K562 (cell line): ENCODE data around the gene INTS6. TPM values are rescaled to one million over a fixed set of nuclear protein-coding genes. Genes with fewer than 3 reads are reported as not detected.
A peak's percentile ranks its signal among the peaks of the same experiment; 100 is the strongest.

ENCODE experiments used
- ARID3B ChIP-seq: fragments of 250-450 bp; sonication (Bioruptor Pico); IDR thresholded peaks from 2 replicates; pipeline ENCODE4 v1.4.0; 2020; ENCODE audit warnings: borderline replicate concordance
- CEBPB ChIP-seq: fragments of 450-650 bp; IDR thresholded peaks from 2 replicates; pipeline ENCODE4 v1.6.1; 2016; ENCODE audit warnings: missing genetic modification characterization, missing compliant biosample characterization
- CEBPG ChIP-seq, 3 experiments: fragments of 200-800 bp in 1 of 3; sonication (Bioruptor generic) in 1 of 3; sonication (generic) in 1 of 3; formaldehyde crosslinking in 1 of 3; IDR thresholded peaks in 2 of 3; conservative IDR thresholded peaks in 1 of 3; 2 replicates each; pipeline versions ENCODE4 v1.6.1 to v1.8.0; 2016 to 2022; ENCODE audit warnings: missing compliant biosample characterization in 2 of 3, missing genetic modification characterization in 2 of 3, mild to moderate bottlenecking in 1 of 3, missing genetic modification reagents in 1 of 3
- ESRRA ChIP-seq: fragments of 450-650 bp; IDR thresholded peaks from 2 replicates; pipeline ENCODE4 v1.6.1; 2014; ENCODE audit warnings: low read depth, mild to moderate bottlenecking, moderate library complexity, borderline replicate concordance
- ETV6 ChIP-seq, 3 experiments: fragments of 150-350 bp in 1 of 3; sonication (generic) in 1 of 3; formaldehyde crosslinking in 1 of 3; IDR thresholded peaks; 2 replicates each; pipeline versions ENCODE4 v1.6.1 to v1.8.0; 2014 to 2022; ENCODE audit warnings: borderline replicate concordance in 2 of 3, low read depth in 2 of 3, antibody characterized with exemption in 1 of 3, low read length in 1 of 3, mild to moderate bottlenecking in 1 of 3, missing genetic modification reagents in 1 of 3
- FOXK2 ChIP-seq, 2 experiments: fragments of 450-650 bp; IDR thresholded peaks in 1 of 2; conservative IDR thresholded peaks in 1 of 2; 2 replicates each; pipeline ENCODE4 v1.6.1; 2016; ENCODE audit warnings: low read depth in 2 of 2, mild to moderate bottlenecking in 1 of 2
- HSF4 ChIP-seq: fragments of 250-450 bp; sonication (Bioruptor Pico); IDR thresholded peaks from 2 replicates; pipeline ENCODE4 v2.1.2; 2022; ENCODE audit warnings: mild to moderate bottlenecking, moderate library complexity, borderline replicate concordance
- MEIS2 ChIP-seq: fragments of 450-650 bp; IDR thresholded peaks from 2 replicates; pipeline ENCODE4 v1.6.1; 2014; ENCODE audit warnings: mild to moderate bottlenecking; ENCODE audit not compliant: partially characterized antibody
- NRF1 ChIP-seq, 2 experiments: fragments of 450-650 bp; IDR thresholded peaks in 1 of 2; conservative IDR thresholded peaks in 1 of 2; 2 replicates each; pipeline ENCODE4 v1.6.1; 2014; ENCODE audit warnings: mild to moderate bottlenecking in 2 of 2
- PPARD ChIP-seq: fragments of 250-450 bp; sonication (Bioruptor Pico); IDR thresholded peaks from 2 replicates; pipeline ENCODE4 v1.8.0; 2022; ENCODE audit warnings: inconsistent platforms, mild to moderate bottlenecking, moderate library complexity
- YBX1 ChIP-seq: fragments of 450-650 bp; IDR thresholded peaks from 2 replicates; pipeline ENCODE4 v1.7.1; 2016; ENCODE audit warnings: mild to moderate bottlenecking
- ZBTB26 ChIP-seq: fragments of 450-650 bp; formaldehyde crosslinking; IDR thresholded peaks from 2 replicates; pipeline ENCODE4 v1.4.0; 2022; ENCODE audit warnings: missing genetic modification characterization
- polyA plus RNA-seq, 8 experiments: library from polyadenylated mRNA; depleted of rRNA in 4 of 8; stranded (reverse) in 5 of 8; unstranded in 3 of 8; fragments of >200 nt; fragmentation: Nextera tagmentation in 2 of 8; fragmentation: Illumina TruSeq in 1 of 8; extraction: Ambion mirVana in 2 of 8; extraction: Trizol in 1 of 8; gene quantifications; 2 replicates each; pipeline versions ENCODE4 v1.2.1 to v1.2.3, GENCODE V29; 2011 to 2014; ENCODE audit warnings: inconsistent platforms in 1 of 8, missing spikeins in 1 of 8
- total RNA-seq, 7 experiments: library from RNA; depleted of rRNA in 6 of 7; stranded (reverse); fragments of >200 nt in 6 of 7; fragmentation: Illumina TruSeq in 2 of 7; extraction: Trizol in 2 of 7; gene quantifications; 2 replicates each; pipeline versions ENCODE4 v1.2.1 to v1.2.3, GENCODE V29; 2011 to 2021; ENCODE audit warnings: low replicate concordance in 1 of 7
- TF ChIP-seq, protein P1 (sequence below): fragments of 450-650 bp; IDR thresholded peaks from 2 replicates; pipeline ENCODE4 v1.6.1; 2016

Gene INTS6
- total and polyA plus RNA-seq, 9 of the 15 experiments (the other 6 are each of a cell fraction or from before 2014, with no cell fraction given), result 3.7 to 29.8 (median 16.1) TPM

DNA sequence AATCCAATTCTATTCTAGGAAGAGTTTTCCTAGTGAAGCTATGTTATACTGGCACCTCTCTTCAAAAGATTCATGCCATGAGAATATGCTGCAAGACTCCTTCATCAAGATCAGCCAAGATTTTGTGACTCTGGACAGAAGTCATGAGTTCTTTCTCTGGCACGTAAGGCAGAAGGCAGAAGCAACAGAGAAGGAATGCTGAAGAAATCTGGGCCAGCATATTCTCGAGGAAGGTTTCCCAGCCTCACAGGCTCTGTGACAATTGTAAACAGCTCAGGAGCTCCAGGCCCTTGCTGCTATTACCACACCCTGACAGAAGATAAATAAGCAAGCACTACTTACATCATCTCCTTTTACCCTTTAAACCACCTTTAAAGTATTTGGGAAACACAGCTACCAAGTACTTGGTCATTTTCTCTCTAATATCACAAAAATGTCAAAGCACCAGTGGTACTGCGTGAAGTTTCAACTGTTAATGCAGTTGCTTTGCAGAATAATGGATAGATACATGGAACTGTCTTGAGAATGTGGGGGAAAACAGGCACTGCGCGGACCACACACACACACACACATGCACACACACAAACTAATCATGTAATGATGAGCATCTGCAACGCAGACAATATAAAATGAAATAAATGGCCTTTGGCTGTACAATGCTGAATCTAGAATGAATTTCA, 55.4 kb downstream of the INTS6 start (continued):
- TF ChIP-seq ZBTB26 (no peak), CEBPB (tag) (peak; percentile 18; the same call in 1 of the 2 replicates), FOXK2 (conservative IDR thresholded peaks at IDR 0.05 in 1 of 2, IDR thresholded peaks at IDR 0.05 in 1 of 2; ENCODE audit: low read depth in 2 of 2) (peak; percentile 45 to 57; a peak in 2 of 4 replicates), NRF1 (conservative IDR thresholded peaks at IDR 0.05 in 1 of 2, IDR thresholded peaks at IDR 0.05 in 1 of 2) (0 out of 4 replicates have a peak, but pooled peaks of 1 of the 2 experiments have one; percentile 15), YBX1 (no peak), HSF4 (CRISPR knock-in tag) (no peak), PPARD (CRISPR knock-in tag) (no peak), CEBPG (CRISPR knock-in tag; IDR thresholded peaks at IDR 0.05) (0 out of 2 replicates have a peak, but pooled peaks have one; percentile 33), CEBPG (tag; conservative IDR thresholded peaks at IDR 0.05 in 1 of 2, IDR thresholded peaks at IDR 0.05 in 1 of 2) (peak in 1 of 2 experiments; percentile 38; a peak in 1 of 4 replicates), ARID3B (CRISPR knock-in tag) (no peak), ETV6 (IDR thresholded peaks at IDR 0.05; ENCODE audit: borderline replicate concordance in 1 of 2, low read depth in 2 of 2, low read length in 1 of 2) (no peak), ETV6 (CRISPR knock-in tag; IDR thresholded peaks at IDR 0.05; ENCODE audit: borderline replicate concordance) (no peak), ESRRA (peak; percentile 46; the same call in 1 of the 2 replicates), MEIS2 (peak; percentile 69)
- TF ChIP-seq, protein P1, sequence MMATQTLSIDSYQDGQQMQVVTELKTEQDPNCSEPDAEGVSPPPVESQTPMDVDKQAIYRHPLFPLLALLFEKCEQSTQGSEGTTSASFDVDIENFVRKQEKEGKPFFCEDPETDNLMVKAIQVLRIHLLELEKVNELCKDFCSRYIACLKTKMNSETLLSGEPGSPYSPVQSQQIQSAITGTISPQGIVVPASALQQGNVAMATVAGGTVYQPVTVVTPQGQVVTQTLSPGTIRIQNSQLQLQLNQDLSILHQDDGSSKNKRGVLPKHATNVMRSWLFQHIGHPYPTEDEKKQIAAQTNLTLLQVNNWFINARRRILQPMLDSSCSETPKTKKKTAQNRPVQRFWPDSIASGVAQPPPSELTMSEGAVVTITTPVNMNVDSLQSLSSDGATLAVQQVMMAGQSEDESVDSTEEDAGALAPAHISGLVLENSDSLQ, result peak; percentile 25; the same call in 1 of the 2 replicates
